ENCODE results near the gene LMAN1L.
A peak's percentile ranks its signal among the peaks of the same experiment; 100 is the strongest.

Gene LMAN1L

DNA sequence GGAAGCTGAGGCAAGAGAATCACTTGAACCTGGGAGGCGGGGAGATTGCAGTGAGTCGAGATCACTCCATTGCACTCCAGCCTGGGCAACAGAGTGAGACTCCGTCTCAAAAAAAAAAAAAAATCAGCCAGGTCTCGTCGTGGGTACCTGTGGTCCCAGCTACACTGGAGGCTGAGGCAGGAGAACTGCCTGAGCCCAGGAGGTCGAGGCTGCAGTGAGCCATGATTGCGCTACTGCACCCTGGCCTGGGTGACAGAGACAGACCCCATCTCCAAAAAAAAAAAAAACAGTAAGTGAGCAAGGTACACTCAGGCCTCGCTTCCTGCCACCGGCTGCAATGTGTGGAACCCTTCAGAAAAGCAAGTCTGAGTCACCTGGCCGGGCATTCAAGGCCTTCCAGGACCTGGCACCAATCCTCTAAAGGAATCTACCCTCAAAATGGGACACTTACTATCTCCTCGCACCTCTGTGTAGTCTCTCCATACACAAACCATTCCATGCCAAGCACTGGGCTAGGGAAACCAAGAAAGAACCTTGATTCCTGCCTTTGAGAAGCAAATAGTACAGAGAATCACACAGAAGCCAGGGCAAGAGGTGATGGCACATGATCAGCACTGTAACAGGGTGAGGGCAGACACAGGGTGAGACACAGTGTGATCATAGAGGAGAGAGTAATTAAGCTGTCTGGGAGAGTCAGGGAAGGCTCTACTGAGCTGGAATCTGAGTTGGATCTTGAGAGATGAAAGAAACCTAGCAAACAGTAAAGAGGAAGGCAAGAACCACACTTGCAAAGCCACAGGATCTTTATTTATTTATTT lies 50.8 kb downstream of the LMAN1L start:
- DNase-seq: no peak

DNA sequence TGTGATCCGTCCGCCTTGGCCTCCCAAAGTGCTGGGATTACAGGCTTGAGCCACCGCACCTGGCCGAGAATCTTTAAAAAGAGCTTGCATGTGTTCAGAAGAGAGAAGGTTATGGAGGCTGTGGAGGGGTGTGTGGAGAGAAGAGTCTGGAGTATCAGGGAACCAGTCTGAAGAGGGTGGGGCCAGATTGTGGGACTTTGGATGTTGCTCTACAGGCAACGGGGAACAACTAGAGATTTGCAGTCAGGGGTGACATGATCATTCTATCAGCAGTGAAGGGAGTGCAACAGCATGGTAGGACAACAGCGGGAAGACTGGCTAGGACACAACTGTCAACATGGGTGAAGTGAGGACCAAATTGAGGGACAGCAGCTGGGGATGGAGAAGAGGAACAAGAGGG lies 51.7 kb downstream of the LMAN1L start:
- no peak for DNase-seq

DNA sequence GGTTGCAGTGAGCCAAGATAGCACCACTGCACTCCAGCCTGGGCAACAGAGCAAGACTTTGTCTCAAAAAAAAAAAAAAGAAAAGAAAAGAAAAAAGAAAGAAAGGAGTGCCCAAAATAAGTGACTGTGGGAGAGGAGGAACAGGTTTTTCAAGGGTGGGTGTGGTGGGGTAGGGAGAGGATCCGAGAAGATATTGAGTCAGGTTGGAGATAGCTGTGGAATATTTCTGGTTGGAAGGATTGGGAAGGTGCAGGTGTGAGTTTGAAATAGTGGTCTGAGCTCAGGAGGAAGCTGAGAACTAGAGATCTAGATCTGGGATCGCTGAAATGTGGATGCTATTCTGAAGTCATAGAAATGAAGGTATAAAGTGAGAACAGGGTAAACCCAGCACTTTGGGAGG lies 52.7 kb downstream of the LMAN1L start:
- DNase-seq: no peak

DNA sequence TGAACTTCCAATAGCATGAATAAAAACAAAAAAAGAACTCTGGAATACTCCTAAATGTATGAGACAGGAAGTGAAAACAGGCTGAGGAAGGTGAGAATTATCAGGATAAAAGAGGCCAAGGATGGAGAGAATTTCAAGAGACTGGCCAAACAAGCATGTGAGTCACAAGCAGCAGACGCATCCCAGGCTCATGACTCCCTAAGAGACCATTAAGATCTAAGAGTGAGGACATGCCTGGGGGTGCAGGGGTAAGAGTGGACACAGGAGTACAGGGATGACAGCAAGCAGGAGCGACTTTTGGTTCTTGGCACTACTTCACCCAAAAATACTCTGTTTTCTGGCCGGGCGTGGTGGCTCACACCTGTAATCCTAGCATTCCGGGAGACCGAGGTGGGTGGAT lies 53.5 kb downstream of the LMAN1L start:
- no peak for DNase-seq

DNA sequence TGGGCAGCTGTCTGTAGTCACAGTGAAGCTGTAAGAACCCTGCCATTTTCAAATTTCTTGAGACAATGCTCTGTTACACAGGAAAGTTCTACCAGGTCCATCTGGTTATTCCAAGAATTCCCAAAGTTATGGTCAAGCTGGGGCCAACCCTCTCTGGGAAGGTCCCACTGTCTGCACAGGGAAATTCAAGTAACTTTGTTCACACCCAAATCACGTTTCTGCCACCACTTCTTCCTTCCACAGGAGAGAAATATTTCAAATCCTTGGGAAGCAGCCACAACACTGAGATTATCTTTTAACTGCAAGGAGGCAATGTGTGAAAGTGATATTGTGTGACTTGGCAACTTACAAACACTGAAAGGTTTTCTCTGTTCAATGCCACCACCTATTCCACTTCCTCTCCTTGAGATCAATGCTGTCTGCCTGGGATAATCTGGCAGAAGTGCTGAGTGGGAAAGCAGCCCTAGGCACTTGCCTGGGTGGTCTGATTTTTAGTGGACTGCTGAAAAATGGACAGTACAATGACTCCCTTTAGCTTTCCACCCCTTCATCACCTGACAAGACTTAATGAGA lies 54.9 kb downstream of the LMAN1L start:
- no peak for DNase-seq

GRCh38 chr15:74868059-74868458 lies 55.4 kb downstream of the LMAN1L start:
- no peak for DNase-seq

- DNase-seq: no peak
Observed at GRCh38 chr15:74869372-74869725, 56.7 kb downstream of the LMAN1L start.

DNA sequence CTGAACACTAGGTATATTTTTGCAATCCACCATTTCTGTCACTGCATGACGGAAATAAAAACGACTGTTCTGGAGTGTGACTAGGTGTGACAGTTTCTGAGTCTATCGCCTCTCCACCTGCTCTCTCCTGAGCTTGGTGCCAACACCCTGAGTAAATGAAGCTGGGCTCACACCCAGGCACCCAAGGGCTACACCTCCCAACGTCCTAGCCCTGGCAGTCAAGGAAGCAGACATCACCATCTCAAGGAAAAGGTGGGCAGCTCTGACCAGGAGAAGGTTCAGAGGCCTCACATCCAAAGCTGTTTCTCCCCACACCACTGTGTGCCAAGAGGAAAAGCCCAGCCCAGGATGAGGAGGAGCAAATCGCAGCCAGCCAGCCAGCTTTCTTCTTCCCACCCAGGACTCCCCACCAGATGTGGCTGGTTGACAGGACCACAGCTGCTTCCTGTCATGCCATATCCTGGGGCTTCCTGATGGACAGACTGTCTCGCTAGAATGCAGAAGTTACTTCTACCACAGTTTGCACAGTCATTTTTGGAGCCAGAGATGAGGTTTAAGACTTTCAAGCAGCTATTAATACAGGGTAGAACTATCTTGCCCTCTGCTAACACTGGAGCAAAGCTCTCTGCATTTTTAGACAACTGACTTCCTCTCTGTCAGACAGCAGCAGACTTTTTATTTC lies 57.2 kb downstream of the LMAN1L start:
- DNase-seq: no peak

GRCh38 chr15:74870436-74871215 lies 58.0 kb downstream of the LMAN1L start:
- no peak for DNase-seq

GRCh38 chr15:74872702-74873035 lies 60.0 kb downstream of the LMAN1L start:
- no peak for DNase-seq

- peak; percentile 84 for DNase-seq
Observed at GRCh38 chr15:74873036-74873755, 60.6 kb downstream of the LMAN1L start, which contains the start of gene SCAMP2. Gene SCAMP2 (minus strand): TSS chr15:74873365. CDS start chr15:74873255, 110 bp downstream.

GRCh38 chr15:74873756-74874424 lies 61.3 kb downstream of the LMAN1L start:
- no peak for DNase-seq

Data from T-helper 9 cell (primary cell).